ENCODE data around the gene DDX20.

DNA sequence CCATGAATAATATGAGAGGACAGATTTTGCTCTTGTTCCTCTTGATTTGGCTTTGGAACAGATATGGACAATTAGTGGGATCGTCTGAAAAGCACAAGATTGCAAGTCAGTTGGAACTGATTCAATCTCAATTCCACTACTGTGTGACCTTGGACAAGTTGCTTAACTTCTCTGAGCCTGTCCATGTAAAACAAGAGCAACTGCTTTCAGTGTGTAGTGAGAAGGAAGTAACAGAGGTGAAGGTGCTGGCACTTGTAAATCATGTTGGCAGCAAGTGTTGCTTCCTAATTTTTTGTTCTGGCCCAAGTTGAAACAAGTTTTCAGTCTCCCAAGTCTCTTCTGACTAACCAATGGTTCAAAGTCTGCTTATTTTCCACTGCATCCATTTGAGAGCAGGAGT, 31.8 kb upstream of the DDX20 start:
- no peak for TF ChIP-seq CTCF (IDR thresholded peaks at IDR 0.05; ENCODE audit: control extremely low read depth in 1 of 3, insufficient read depth in 1 of 3, low read depth in 1 of 3, low read length in 3 of 3)
- TF ChIP-seq POLR2AphosphoS5 (IDR thresholded peaks at IDR 0.05; ENCODE audit: low read depth, low read length) = no peak
- TF ChIP-seq POLR2A (IDR thresholded peaks at IDR 0.05; ENCODE audit: control extremely low read depth in 1 of 2, low read depth in 2 of 2, low read length in 2 of 2) = no peak
- no peak for TF ChIP-seq MAFK (IDR thresholded peaks at IDR 0.05; ENCODE audit: low read depth, low read length)
- TF ChIP-seq SP4 (IDR thresholded peaks at IDR 0.05; ENCODE audit: low read length) = no peak
- TF ChIP-seq EP300 (IDR thresholded peaks at IDR 0.05; ENCODE audit: borderline replicate concordance in 1 of 2, low read depth in 2 of 2, low read length in 2 of 2) = no peak
- TF ChIP-seq EGR1 (IDR thresholded peaks at IDR 0.05; ENCODE audit: borderline replicate concordance, low read depth, low read length) = no peak
- TF ChIP-seq MAX (IDR thresholded peaks at IDR 0.05) = no peak
- no peak for TF ChIP-seq RFX5 (IDR thresholded peaks at IDR 0.05; ENCODE audit: borderline replicate concordance, low read depth, low read length)
- TF ChIP-seq HDAC6 (IDR thresholded peaks at IDR 0.05; ENCODE audit: low read depth, low read length) = no peak
